HG02610 (cell line): ENCODE measurements around the gene BUD23.

Source experiments
- ATAC-seq: cut with Tn5 transposase; IDR thresholded peaks from one replicate; pipeline ENCODE4 v1.9.1; 2021; ENCODE audit warnings: mild to moderate bottlenecking, moderate library complexity; ENCODE audit not compliant: unreplicated experiment

The BUD23 gene

DNA sequence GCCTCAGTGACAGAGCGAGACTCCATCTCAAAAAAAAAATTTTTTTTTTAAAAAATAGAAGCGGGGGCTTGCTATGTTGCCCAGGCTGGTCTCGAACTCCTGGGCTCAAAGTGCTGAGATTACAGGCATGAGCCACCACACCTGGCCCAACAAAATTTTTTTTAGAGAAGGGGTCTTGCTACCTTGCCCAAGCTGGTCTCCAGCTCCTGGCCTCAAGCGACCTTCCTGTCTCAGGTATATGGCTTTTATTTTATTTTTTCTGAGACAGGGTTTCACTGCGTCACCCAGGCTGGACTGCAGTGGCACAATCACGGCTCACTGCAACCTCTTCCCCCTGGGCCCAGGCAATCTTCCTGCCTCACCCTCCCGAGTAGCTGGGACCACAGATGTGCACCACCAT, 56.8 kb downstream of the BUD23 start:
- no peak for ATAC-seq

DNA sequence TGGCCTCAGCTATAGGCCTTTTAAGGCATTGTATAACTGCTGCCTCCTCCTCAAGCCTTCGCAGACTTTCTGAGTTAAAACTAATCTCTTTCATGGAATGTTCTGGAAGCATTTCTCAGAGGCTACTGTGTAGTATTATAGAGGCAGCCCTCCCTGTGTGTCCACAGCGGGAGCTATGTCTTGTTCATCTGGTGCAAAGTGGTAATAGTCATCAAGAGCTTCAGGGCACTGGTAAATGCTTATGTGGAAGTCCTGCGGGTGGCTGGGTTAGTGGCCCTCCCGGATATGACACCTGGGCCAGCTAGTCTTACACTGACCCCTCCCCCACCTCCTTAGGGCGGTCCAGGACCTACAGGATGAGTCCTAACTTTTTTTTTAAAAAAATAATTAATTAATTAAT, 57.4 kb downstream of the BUD23 start:
- ATAC-seq = no peak

DNA sequence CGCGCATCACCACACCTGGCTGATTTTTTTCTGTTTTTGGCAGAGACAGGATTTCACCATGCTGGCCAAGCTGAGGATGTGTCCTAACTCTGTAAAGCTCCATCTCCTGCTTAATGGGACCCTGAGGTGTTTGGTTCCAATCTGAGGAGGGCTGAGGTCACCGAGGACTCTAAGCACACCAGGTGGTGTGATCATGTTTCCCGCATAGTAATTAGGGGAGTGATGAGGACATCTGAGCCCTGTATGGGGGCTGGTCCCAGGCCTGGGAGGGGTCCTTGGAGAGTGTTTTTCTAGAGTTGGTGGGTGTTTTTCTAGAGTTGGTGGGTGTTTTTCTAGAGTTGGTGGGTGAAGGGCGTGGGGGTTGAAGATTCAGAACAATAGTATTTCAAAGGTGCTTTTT, 58.2 kb downstream of the BUD23 start:
- ATAC-seq = no peak

DNA sequence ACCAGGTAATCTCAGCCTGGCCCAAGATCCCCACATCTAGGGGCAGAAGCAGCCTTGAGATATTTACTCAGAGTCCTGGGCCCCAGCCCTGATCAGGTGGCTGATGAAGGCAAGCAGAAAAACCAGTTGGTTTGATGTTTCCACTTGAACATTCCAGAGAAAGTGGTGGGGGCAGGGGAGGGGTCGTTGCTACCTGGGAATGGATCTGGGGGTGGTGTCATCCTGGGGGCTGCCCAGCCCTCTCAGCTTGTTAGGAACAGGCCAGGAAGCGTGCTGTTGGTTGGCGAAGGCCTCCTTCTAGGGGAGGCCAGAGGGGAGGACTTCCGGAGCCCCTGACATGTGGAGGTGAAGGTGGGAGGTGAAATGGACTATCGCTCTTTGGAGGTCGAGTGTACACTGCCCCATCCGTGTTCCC, 58.9 kb downstream of the BUD23 start:
- no peak for ATAC-seq

DNA sequence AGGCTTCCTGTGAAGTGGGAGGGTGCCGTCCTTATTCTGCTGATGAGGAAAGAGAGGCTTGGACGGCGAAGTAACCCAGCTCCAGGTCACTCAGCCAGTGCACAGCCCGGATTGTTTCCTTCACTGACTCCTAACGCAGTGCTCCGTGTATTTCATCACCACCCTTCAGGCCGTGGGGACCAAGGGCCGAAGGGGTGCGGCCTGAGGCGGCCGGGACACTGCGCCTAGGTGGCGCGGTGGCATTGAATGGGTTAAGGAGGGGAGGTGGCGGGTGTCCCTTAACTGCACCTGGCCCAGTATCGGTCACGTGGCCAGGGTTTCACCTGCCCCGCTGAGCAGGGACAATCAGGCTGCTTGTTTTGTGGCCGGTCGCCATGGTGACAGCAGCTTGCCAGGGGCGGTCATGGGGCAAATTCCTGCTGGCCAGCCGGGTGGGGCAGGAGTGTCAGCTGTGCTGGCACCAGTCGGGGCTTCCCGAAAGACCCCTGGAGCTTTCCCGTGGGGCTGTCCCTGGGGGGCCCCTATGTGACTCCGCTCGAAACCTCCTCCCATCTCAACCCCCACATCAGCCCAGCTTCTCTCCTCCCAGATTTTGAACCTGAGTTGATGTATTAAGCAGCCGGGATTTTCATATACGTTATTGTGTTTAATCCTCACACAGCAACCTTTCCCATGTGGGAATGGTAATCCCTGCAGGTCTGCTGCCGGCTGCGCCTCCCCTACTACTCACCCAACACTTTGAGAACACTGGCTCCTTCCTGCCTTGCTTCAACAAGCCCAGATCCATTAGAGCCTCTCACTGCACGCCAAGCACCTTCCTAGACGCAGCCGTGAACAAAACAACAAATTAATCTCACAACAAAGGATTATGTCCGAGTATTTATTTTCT, 59.6 kb downstream of the BUD23 start:
- no peak for ATAC-seq

DNA sequence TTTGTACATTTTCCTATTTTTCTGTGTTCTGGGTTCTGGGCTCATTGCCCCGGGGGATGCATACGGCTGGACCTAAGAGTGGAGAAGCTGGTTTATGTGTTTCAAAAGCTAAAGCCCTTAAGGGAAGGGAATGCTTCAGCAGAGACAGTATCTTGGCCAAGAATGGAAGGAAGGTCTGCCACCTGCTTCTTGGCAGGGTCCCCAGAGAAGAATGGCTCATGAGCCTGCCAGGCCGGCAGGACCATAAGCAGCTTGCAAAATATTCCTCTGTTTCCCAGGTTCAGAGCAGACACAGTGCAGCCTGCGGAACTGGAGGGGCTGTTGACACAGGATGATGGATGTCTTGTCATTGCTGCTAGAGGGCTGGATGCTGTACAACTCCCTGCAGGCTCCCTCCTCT, 63.0 kb downstream of the BUD23 start:
- ATAC-seq = no peak
